SK-N-SH (cell line): ENCODE results near the gene PPME1. TPM values are rescaled to one million over a fixed set of nuclear protein-coding genes. Genes with fewer than 3 reads are reported as not detected.

ENCODE experiments used
- CTCF ChIA-PET: fragments of 300-600, 350-600 bp; formaldehyde crosslinking; extraction: SDS; loops from one replicate; lab custom pipeline; 2021; lab: Yijun Ruan, JAX
- POLR2A ChIA-PET: fragments of 350-600 bp; sonication (Branson Sonifier 250); formaldehyde crosslinking; extraction: SDS; loops from one replicate; lab custom pipeline; 2020; ENCODE audit warnings: antibody characterized with exemption, inconsistent platforms; lab: Yijun Ruan, JAX
- DNase-seq: peaks from one replicate; pipeline ENCODE4 v3.0.0; 2012
- H2AFZ ChIP-seq: fragments of 200-600 bp; sonication (generic); 2 replicates; pipeline ENCODE4 v1.8.1; 2016; ENCODE audit warnings: antibody characterized with exemption, mild to moderate bottlenecking, low read depth
- H3F3A ChIP-seq: fragments of 200-600 bp; sonication (generic); replicated peaks from 2 replicates; pipeline ENCODE3; 2016; ENCODE audit warnings: antibody characterized with exemption, mild to moderate bottlenecking; ENCODE audit not compliant: insufficient read depth
- H3K27ac ChIP-seq, 2 experiments: fragments of 200-500 bp in 1 of 2; fragments of 200-600 bp in 1 of 2; sonication (Bioruptor generic) in 1 of 2; sonication (generic), shearing (Covaris generic) in 1 of 2; 2 replicates each; pipeline versions ENCODE4 v1.5.1 to v1.6.1; 2014 to 2016; ENCODE audit warnings: low read depth in 2 of 2, inconsistent platforms in 1 of 2, low read length in 1 of 2, mild to moderate bottlenecking in 1 of 2, mixed read lengths in 1 of 2
- H3K27me3 ChIP-seq: fragments of 200-600 bp; sonication (generic), shearing (Covaris generic); 2 replicates; pipeline ENCODE4 v1.6.1; 2016; ENCODE audit warnings: mixed run types; ENCODE audit not compliant: insufficient read depth
- H3K36me3 ChIP-seq, 2 experiments: fragments of 200-500 bp in 1 of 2; fragments of 200-600 bp in 1 of 2; sonication (Bioruptor generic) in 1 of 2; sonication (generic) in 1 of 2; replicated peaks in 1 of 2; 2 replicates each; pipeline versions ENCODE3 to v1.5.1; 2014 to 2016; ENCODE audit warnings: low read length in 1 of 2, mild to moderate bottlenecking in 1 of 2; ENCODE audit not compliant: insufficient read depth in 2 of 2, control insufficient read depth in 1 of 2
- H3K4me1 ChIP-seq, 2 experiments: fragments of 200-500 bp in 1 of 2; fragments of 200-600 bp in 1 of 2; sonication (Bioruptor generic) in 1 of 2; sonication (generic), shearing (Covaris generic) in 1 of 2; 2 replicates each; pipeline versions ENCODE4 v1.5.1 to v1.6.1; 2014 to 2016; ENCODE audit warnings: low read depth in 1 of 2, low read length in 1 of 2, mixed run types in 1 of 2; ENCODE audit not compliant: insufficient read depth in 2 of 2, control insufficient read depth in 1 of 2
- H3K4me2 ChIP-seq: fragments of 200-600 bp; sonication (generic), shearing (Covaris generic); 2 replicates; pipeline ENCODE4 v1.6.1; 2017; ENCODE audit warnings: mixed run types
- H3K4me3 ChIP-seq, 2 experiments: fragments of 200-500 bp in 1 of 2; fragments of 200-600 bp in 1 of 2; sonication (Bioruptor generic) in 1 of 2; sonication (generic), shearing (Covaris generic) in 1 of 2; 2 replicates each; pipeline versions ENCODE4 v1.5.1 to v1.8.1; 2014 to 2016; ENCODE audit warnings: low read depth in 2 of 2, inconsistent platforms in 1 of 2, low read length in 1 of 2, mild to moderate bottlenecking in 1 of 2, mixed read lengths in 1 of 2, moderate library complexity in 1 of 2
- H3K79me2 ChIP-seq: fragments of 200-600 bp; sonication (generic); 2 replicates; pipeline ENCODE4 v1.8.1; 2017; ENCODE audit warnings: mild to moderate bottlenecking; ENCODE audit not compliant: insufficient read depth
- H3K9ac ChIP-seq: fragments of 200-600 bp; sonication (generic); 2 replicates; pipeline ENCODE4 v1.6.1; 2017; ENCODE audit warnings: mixed run types
- H3K9me2 ChIP-seq: fragments of 200-600 bp; sonication (generic); 2 replicates; pipeline ENCODE4 v1.6.1; 2017; ENCODE audit warnings: mixed run types
- H3K9me3 ChIP-seq: fragments of 200-600 bp; sonication (generic); 2 replicates; pipeline ENCODE4 v1.6.1; 2017; ENCODE audit warnings: mixed run types, mild to moderate bottlenecking, moderate library complexity
- H4K20me1 ChIP-seq: fragments of 200-600 bp; sonication (generic); 2 replicates; pipeline ENCODE4 v1.6.1; 2017; ENCODE audit warnings: mild to moderate bottlenecking, mixed run types; ENCODE audit not compliant: insufficient read depth
- ELF1 ChIP-seq: IDR thresholded peaks from 2 replicates; pipeline ENCODE4 v1.4.0; 2012
- EZH2phosphoT487 ChIP-seq: fragments of 200-600 bp; sonication (generic); IDR thresholded peaks from 2 replicates; pipeline ENCODE4 v1.6.1; 2017; ENCODE audit warnings: low read depth, mixed run types, mild to moderate bottlenecking, antibody characterized with exemption, moderate library complexity, borderline replicate concordance
- FOXJ3 ChIP-seq: sonication (generic); formaldehyde crosslinking; IDR thresholded peaks from 2 replicates; pipeline ENCODE4 v1.5.1; 2020; ENCODE audit warnings: mild to moderate bottlenecking, missing genetic modification reagents
- GATA2 ChIP-seq: sonication (generic); formaldehyde crosslinking; IDR thresholded peaks from 2 replicates; pipeline ENCODE4 v1.5.0; 2020; ENCODE audit warnings: mild to moderate bottlenecking, missing genetic modification reagents
- POLR2AphosphoS5 ChIP-seq: IDR thresholded peaks from 2 replicates; pipeline ENCODE4 v1.6.1; 2012; ENCODE audit warnings: low read depth, low read length
- RXRA ChIP-seq: IDR thresholded peaks from 2 replicates; pipeline ENCODE4 v1.4.0; 2012; ENCODE audit warnings: low read depth, mild to moderate bottlenecking, borderline replicate concordance
- SIN3A ChIP-seq: IDR thresholded peaks from 2 replicates; pipeline ENCODE4 v1.6.1; 2012; ENCODE audit warnings: low read depth, mild to moderate bottlenecking, low read length, moderate library complexity, borderline replicate concordance
- TAF1 ChIP-seq: IDR thresholded peaks from 2 replicates; pipeline ENCODE4 v1.6.1; 2012; ENCODE audit warnings: low read depth, mild to moderate bottlenecking, low read length, moderate library complexity, borderline replicate concordance
- TCF12 ChIP-seq: IDR thresholded peaks from 2 replicates; pipeline ENCODE4 v1.4.0; 2012
- TEAD4 ChIP-seq: IDR thresholded peaks from 2 replicates; pipeline ENCODE4 v1.4.0; 2012; ENCODE audit warnings: mild to moderate bottlenecking, borderline replicate concordance; ENCODE audit not compliant: insufficient read depth
- ZBTB33 ChIP-seq: IDR thresholded peaks from 2 replicates; pipeline ENCODE4 v1.4.0; 2012; ENCODE audit warnings: low read depth, borderline replicate concordance
- WGBS: methylation state at CpG from one replicate; pipeline ENCODE4 v1.1.6; 2017; ENCODE audit warnings: low lambda C conversion rate; 5-methylcytosine and 5-hydroxymethylcytosine counted together
- polyA plus RNA-seq, 3 experiments: library from polyadenylated mRNA; depleted of rRNA; stranded (reverse); fragments of >200 nt; gene quantifications; 2 replicates each; pipeline ENCODE4 v1.2.3, GENCODE V29; 2012

Gene PPME1
- polyA plus RNA-seq, 1 of the 3 experiments (the other 2 are of a cell fraction) = 107 TPM

GRCh38 chr11:74238243-74238642 is 67.2 kb downstream of the PPME1 start (continued):
- TF ChIP-seq RXRA (no peak), ZBTB33 (no peak), TCF12 (no peak), TAF1 (no peak), ELF1 (no peak), TEAD4 (no peak)

GRCh38 chr11:74248469-74248868 is 77.4 kb downstream of the PPME1 start:
- H3K4me3 ChIP-seq = no peak overlapping the region
- ChIA-PET POLR2A (no interaction called here), CTCF (interaction anchor here (2.7 to 4.2 kb wide), 2 partner anchors 7 to 200 kb away, joined by 11 to 30 read pairs; no protein-coding TSS in a partner anchor)
- no peaks in the 10 kb centered on the region for H3K27me3 ChIP-seq
- 90% methylated on average over 1 of the region's 1 CpG for WGBS
- H3K79me2 ChIP-seq = peaks cover 3% of the 10 kb centered on the region; the same call in 1 of the 2 replicates
- H3K27ac ChIP-seq = no peak overlapping the region
- H3K36me3 ChIP-seq = peaks cover 52 to 78% of the 10 kb centered on the region in 2 experiments
- no peak overlapping the region for H2AFZ ChIP-seq
- H3F3A ChIP-seq = no peaks in the 10 kb centered on the region
- H3K9ac ChIP-seq = no peak overlapping the region
- H3K4me2 ChIP-seq = no peak overlapping the region
- H3K4me1 ChIP-seq = no peaks in the 10 kb centered on the region
- no peaks in the 10 kb centered on the region for H3K9me3 ChIP-seq
- TF ChIP-seq FOXJ3 (CRISPR knock-in tag) (no peak), POLR2AphosphoS5 (no peak), EZH2phosphoT487 (no peak), GATA2 (CRISPR knock-in tag) (no peak)
- H4K20me1 ChIP-seq = no peaks in the 10 kb centered on the region
- no peaks in the 10 kb centered on the region for H3K9me2 ChIP-seq
- no peak for DNase-seq

- Histone ChIP-seq H3K79me2 (no peaks in the 10 kb centered on the region), H3K9me3 (no peaks in the 10 kb centered on the region), H2AFZ (no peak overlapping the region), H3K9ac (no peak overlapping the region), H3K36me3 (peaks cover 56 to 83% of the 10 kb centered on the region in 2 experiments), H3K27ac (no peak overlapping the region), H3K4me3 (no peak overlapping the region), H4K20me1 (no peaks in the 10 kb centered on the region), H3K4me2 (no peak overlapping the region), H3K27me3 (no peaks in the 10 kb centered on the region), H3K4me1 (no peaks in the 10 kb centered on the region), H3K9me2 (no peaks in the 10 kb centered on the region), H3F3A (no peaks in the 10 kb centered on the region)
- TF ChIP-seq RXRA (no peak), ZBTB33 (no peak), SIN3A (no peak)
- ChIA-PET CTCF (interaction anchor here (1.0 to 1.9 kb wide), 4 partner anchors 29 to 321 kb away, joined by 3 to 8 read pairs (median 4); no protein-coding TSS in a partner anchor), POLR2A (no interaction called here)
- DNase-seq = no peak
- WGBS = 93% methylated on average over 2 of the region's 2 CpGs
Measured at GRCh38 chr11:74249496-74249895, 78.4 kb downstream of the PPME1 start.
